ENCODE measurements around the gene ACBD6.

Gene ACBD6

GRCh38 chr1:180260541-180260940 is 241.8 kb downstream of the ACBD6 start:
- Histone ChIP-seq H3K4me1 (ENCODE audit: control insufficient read depth, insufficient read depth, low read length) (peaks cover 12% of the 10 kb centered on the region), H3K27ac (ENCODE audit: extremely low read depth, low read depth, low read length) (no peak overlapping the region), H3K9me3 (ENCODE audit: control insufficient read depth, insufficient read depth, low read depth, low read length) (no peaks in the 10 kb centered on the region), H3K4me3 (ENCODE audit: low read depth, low read length) (no peak overlapping the region), H3K36me3 (ENCODE audit: control insufficient read depth in 2 of 2, insufficient read depth in 1 of 2, low read length in 2 of 2) (no peaks in the 10 kb centered on the region)
- ChIA-PET CTCF (interaction anchor here (0.9 to 3.3 kb wide), 7 partner anchors 8 to 221 kb away, joined by 3 to 20 read pairs (median 5); no protein-coding TSS in a partner anchor), POLR2A (no interaction called here)
- no peak for TF ChIP-seq ZNF404 (tag by site-specific recombination; IDR thresholded peaks at IDR 0.05)
- no peak for TF ChIP-seq ZNF660 (tag by site-specific recombination; IDR thresholded peaks at IDR 0.05)
- no peak for TF ChIP-seq ZBTB6 (tag by site-specific recombination; IDR thresholded peaks at IDR 0.05)
- TF ChIP-seq GLI2 (tag by site-specific recombination; IDR thresholded peaks at IDR 0.05; ENCODE audit: borderline replicate concordance, low read depth), result no peak
- no peak for TF ChIP-seq ZNF449 (tag by site-specific recombination; IDR thresholded peaks at IDR 0.05)
- TF ChIP-seq ZNF311 (tag by site-specific recombination; IDR thresholded peaks at IDR 0.05; ENCODE audit: borderline replicate concordance), result no peak
- TF ChIP-seq OVOL3 (tag by site-specific recombination; IDR thresholded peaks at IDR 0.05), result no peak
- no peak for TF ChIP-seq ZXDB (tag by site-specific recombination; IDR thresholded peaks at IDR 0.05)
- TF ChIP-seq ZNF174 (tag by site-specific recombination; IDR thresholded peaks at IDR 0.05), result no peak
- no peak for TF ChIP-seq MEIS1 (CRISPR knock-in tag; IDR thresholded peaks at IDR 0.05; ENCODE audit: borderline replicate concordance)
- no peak for TF ChIP-seq ZNF560 (tag by site-specific recombination; IDR thresholded peaks at IDR 0.05; ENCODE audit: borderline replicate concordance)
- no peak for TF ChIP-seq ZNF624 (tag by site-specific recombination; IDR thresholded peaks at IDR 0.05)
- no peak for TF ChIP-seq ZNF658 (tag by site-specific recombination; IDR thresholded peaks at IDR 0.05)
- TF ChIP-seq ZEB2 (tag by site-specific recombination; IDR thresholded peaks at IDR 0.05), result no peak

GRCh38 chr1:180259431-180260338 is 242.7 kb downstream of the ACBD6 start:
- CTCF ChIA-PET, result interaction anchor here (1.0 to 1.9 kb wide), 4 partner anchors 11 to 222 kb away, joined by 4 to 6 read pairs (median 4); no protein-coding TSS in a partner anchor

More at GRCh38 chr1:180259431-180260338, 242.7 kb downstream of the ACBD6 start:
- Histone ChIP-seq H3K4me3 (ENCODE audit: low read depth, low read length) (no peak overlapping the region), H3K4me1 (ENCODE audit: control insufficient read depth, insufficient read depth, low read length) (peaks cover 12% of the 10 kb centered on the region), H3K36me3 (ENCODE audit: control insufficient read depth in 2 of 2, insufficient read depth in 1 of 2, low read length in 2 of 2) (no peaks in the 10 kb centered on the region), H3K9me3 (ENCODE audit: control insufficient read depth, insufficient read depth, low read depth, low read length) (no peaks in the 10 kb centered on the region), H3K27ac (ENCODE audit: extremely low read depth, low read depth, low read length) (no peak overlapping the region)
- POLR2A ChIA-PET, result no interaction called here
- TF ChIP-seq KLF17 (tag by site-specific recombination; IDR thresholded peaks at IDR 0.05) (peak; percentile 95), KLF1 (tag by site-specific recombination; IDR thresholded peaks at IDR 0.05) (peak; percentile 60), ZNF366 (tag by site-specific recombination; conservative IDR thresholded peaks at IDR 0.05) (no peak), ZFHX2 (tag by site-specific recombination; conservative IDR thresholded peaks at IDR 0.05) (peak; percentile 16; the same call in 1 of the 2 replicates), ZNF660 (tag by site-specific recombination; IDR thresholded peaks at IDR 0.05) (no peak), ZNF239 (tag by site-specific recombination; IDR thresholded peaks at IDR 0.05) (no peak), EGR2 (tag by site-specific recombination; IDR thresholded peaks at IDR 0.05; ENCODE audit: low read depth) (peak; percentile 24), OVOL3 (tag by site-specific recombination; IDR thresholded peaks at IDR 0.05) (no peak), ZNF280C (tag by site-specific recombination; IDR thresholded peaks at IDR 0.05) (no peak)

Data from HEK293 (cell line).